Adipose tissue (tissue), 3 donors: ENCODE data around the gene DACH2. TPM values are rescaled to one million over a fixed set of nuclear protein-coding genes. Genes with fewer than 3 reads are reported as not detected.

Experiments
- H3K27ac ChIP-seq: one replicate; pipeline ENCODE4 v1.5.1; 2013; ENCODE audit warnings: low read depth, low read length
- WGBS, 3 donors: extraction: QIAGEN DNeasy Blood & Tissue Kit; methylation state at CpG; one replicate each; pipeline ENCODE4 v1.1.7; 2013; 5-methylcytosine and 5-hydroxymethylcytosine counted together
- polyA plus RNA-seq, 3 donors: library from polyadenylated mRNA; stranded (reverse); fragments of 200-250 nt; gene quantifications; one replicate each; pipeline ENCODE4 v1.2.3, GENCODE V29; 2013
- donor health status: healthy with polysubstance abuse.
- donor health status: Bipolar disorder and iron deficiency.
- donor health status: healthy.

Gene DACH2
- polyA plus RNA-seq, 3 donors = 0.17 TPM; not detected in 2

- 26 to 39% (median 28%) methylated on average over 2 of the region's 2 CpGs for WGBS, 3 donors
- no peak overlapping the region for H3K27ac ChIP-seq
Observed at GRCh38 chrX:86604607-86605006, 456.4 kb downstream of the DACH2 start.

- WGBS, 3 donors = 76 to 89% (median 83%) methylated on average over 1 of the region's 1 CpG
- no peak overlapping the region for H3K27ac ChIP-seq
Observed at GRCh38 chrX:86696951-86697350, 548.7 kb downstream of the DACH2 start.

- 70 to 80% (median 74%) methylated on average over 5 of the region's 5 CpGs for WGBS, 3 donors
Observed at GRCh38 chrX:86711531-86712180, 563.4 kb downstream of the DACH2 start.

GRCh38 chrX:86714441-86714840 lies 566.2 kb downstream of the DACH2 start:
- WGBS, 3 donors = 48 to 64% (median 50%) methylated on average over 1 of the region's 1 CpG
- H3K27ac ChIP-seq = no peak overlapping the region

More at GRCh38 chrX:86711531-86712180, 563.4 kb downstream of the DACH2 start:
- H3K27ac ChIP-seq = no peak overlapping the region

GRCh38 chrX:86724277-86724676 lies 576.0 kb downstream of the DACH2 start:
- 68 to 77% (median 70%) methylated on average over 3 of the region's 3 CpGs for WGBS, 3 donors
- no peak overlapping the region for H3K27ac ChIP-seq

GRCh38 chrX:86747091-86747490 lies 598.8 kb downstream of the DACH2 start:
- H3K27ac ChIP-seq = no peak overlapping the region
- 74 to 81% (median 75%) methylated on average over 3 of the region's 3 CpGs for WGBS, 3 donors

GRCh38 chrX:86805241-86805640 lies 657.0 kb downstream of the DACH2 start:
- H3K27ac ChIP-seq = no peak overlapping the region
- 69 to 83% (median 76%) methylated on average over 2 of the region's 2 CpGs for WGBS, 3 donors

- no peak overlapping the region for H3K27ac ChIP-seq
- WGBS, 3 donors = 18 to 48% (median 46%) methylated on average over 2 of the region's 2 CpGs
Observed at GRCh38 chrX:86806786-86807185, 658.5 kb downstream of the DACH2 start.

GRCh38 chrX:86809651-86810050 lies 661.4 kb downstream of the DACH2 start:
- WGBS, 3 donors = 6 to 54% (median 39%) methylated on average over 2 of the region's 2 CpGs

GRCh38 chrX:86829786-86830185 lies 681.5 kb downstream of the DACH2 start:
- H3K27ac ChIP-seq = no peak overlapping the region
- 36 to 38% (median 36%) methylated on average over 2 of the region's 2 CpGs for WGBS, 3 donors

More at GRCh38 chrX:86809651-86810050, 661.4 kb downstream of the DACH2 start:
- no peak overlapping the region for H3K27ac ChIP-seq

- no peak overlapping the region for H3K27ac ChIP-seq
Observed at GRCh38 chrX:86830685-86831084, 682.4 kb downstream of the DACH2 start.

GRCh38 chrX:86845101-86845500 lies 696.9 kb downstream of the DACH2 start:
- WGBS, 3 donors = 36 to 51% (median 45%) methylated on average over 3 of the region's 3 CpGs
- H3K27ac ChIP-seq = no peak overlapping the region

Other genes with a start within 250 kb of the DACH2 start
- gene CHM, start 100.9 kb upstream of the DACH2 start, polyA plus RNA-seq = 10 to 100 TPM in 1 of 3 donors, 1 to 10 TPM in 2; 4.1 to 10.1 (median 7.7) TPM